ENCODE results near the gene ITIH2.
"Not testable (repeated sequence)": the region's sequence is repeated elsewhere in the genome, so short reads cannot be mapped to it uniquely, and the experiment has no call there.

ITIH2 gene

DNA sequence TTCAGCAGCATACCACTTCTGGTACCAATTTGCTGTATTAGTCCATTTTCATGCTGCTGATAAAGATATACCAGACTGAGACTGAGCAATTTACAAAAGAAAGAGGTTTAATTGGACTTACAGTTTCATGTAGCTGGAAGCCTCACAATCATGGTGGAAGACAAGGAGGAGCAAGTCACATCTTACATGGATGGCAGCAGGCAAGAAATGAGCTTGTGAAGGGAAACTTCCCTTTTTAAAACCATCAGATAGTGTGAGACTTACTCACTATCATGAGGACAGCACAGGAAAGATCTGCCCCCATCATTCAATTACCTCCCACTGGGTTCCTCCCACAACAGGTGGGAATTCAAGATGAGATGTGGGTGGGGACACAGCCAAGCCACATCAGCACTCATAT lies 9.9 kb upstream of the ITIH2 start:
- DNase-seq (ENCODE audit: low read depth): not testable (repeated sequence)

DNA sequence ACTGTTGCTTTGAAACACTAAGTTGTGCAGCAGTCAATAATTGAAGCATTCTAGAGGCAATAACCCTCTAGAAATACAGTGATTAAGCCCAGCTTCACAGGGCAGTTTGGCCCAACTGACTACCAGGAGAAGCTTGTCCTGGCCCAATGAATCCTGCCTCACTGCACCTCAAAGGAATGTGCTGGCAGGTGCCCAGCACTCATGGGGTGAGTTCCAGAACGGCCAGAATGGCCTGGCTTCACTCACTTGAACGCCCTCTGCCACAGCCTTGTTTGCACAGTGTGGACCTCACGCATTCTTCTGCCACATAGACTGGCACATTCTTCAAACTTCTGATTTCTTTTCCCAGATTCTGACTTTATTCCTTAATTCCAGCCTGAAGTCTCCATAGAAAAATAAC lies 6.6 kb upstream of the ITIH2 start:
- no peak for DNase-seq (ENCODE audit: low read depth)

DNA sequence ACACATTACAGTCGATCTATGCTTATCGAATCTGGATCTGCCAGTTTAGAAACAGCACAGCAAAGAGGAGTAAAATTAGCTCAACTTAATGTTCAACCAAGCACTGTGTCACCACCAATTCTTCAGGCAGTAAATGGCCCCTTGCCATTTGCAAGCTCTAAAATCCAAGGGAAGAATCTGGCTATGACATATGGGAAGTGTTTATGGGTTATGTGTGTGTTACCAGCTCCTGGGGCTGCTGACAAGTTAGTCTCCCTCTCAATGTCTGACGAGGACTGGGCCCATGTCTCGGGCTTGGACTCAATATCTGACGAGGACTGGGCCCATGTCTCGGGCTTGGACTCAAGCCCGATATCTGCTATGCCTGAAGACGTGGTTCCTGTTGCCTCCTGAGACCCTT lies 5.7 kb upstream of the ITIH2 start:
- DNase-seq (ENCODE audit: low read depth): no peak

DNA sequence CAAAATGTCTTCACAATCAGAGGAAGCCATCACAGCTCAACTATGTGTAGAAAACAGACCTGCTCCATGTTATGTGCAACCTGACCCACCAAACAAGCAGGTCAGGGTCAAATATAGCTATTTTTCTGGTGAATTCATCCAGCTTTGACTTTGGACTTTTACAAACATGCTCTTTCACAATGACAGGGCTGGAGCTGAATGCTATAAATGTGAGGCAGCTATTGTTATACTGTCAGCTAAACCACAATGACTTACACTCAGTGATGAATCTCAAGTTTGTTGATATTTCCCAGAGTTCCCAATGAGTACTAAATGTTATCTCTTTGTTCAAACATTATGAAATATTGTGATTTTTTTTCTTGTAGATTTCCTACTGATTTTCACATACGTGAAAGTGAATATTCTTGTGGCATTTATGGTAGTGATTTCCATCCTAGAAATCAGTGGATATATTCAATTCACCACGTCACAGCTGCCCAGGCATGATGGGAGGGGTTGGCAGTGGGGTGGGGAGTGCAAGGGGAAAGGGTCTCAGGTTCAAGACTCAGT lies 2.5 kb upstream of the ITIH2 start:
- DNase-seq (ENCODE audit: low read depth): no peak

DNA sequence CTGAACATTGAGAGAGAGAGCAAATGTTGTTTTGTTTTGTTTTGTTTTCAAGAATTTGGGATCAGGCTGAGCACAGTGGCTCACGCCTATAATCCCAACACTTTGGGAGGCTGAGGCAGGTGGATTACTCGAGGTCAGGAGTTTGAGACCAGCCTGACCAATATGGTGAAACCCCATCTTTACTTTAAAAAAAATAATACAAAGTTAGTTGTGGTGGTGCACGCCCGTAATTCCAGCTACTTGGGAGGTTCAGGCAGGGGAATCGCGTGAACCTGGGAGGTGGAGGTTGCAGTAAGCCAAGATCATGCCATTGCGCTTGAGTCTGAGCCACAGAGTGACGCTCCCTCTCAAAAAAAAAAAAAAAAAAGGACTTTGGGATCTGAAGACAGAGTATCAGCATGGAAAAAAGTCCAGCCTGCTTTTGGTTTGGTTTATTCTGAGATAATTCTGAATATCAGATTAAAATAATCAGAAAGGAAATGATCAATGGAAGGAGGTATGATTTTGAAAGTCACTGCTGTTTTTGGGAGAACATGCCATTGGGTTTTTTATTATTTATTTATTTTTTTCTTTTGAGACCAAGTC lies 1.9 kb upstream of the ITIH2 start:
- no peak for DNase-seq (ENCODE audit: low read depth)

DNA sequence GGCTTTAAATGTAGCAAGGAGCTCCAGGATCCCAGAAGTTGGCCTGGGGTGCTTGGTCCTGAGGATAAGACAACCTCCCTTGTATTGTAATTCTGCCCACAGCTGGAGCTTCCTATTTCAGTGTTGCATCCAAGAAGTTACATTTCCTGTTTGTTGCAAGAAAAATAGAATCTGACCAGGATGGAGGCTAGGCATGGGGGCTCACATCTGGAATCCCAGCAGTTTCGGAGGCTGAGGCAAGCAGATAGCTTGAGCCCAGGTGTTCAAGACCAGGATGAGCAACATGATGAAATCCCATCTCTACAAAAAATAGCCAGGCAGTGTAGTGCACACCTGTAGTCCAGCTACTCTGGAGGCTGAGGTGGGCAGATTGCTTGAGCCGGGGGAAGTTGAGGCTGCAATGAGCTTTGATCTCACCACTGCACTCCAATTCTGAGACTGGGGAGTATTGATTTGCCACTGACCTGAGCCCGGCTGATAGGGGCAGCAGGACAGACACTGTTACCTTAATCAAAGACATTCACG lies 766 bp upstream of the ITIH2 start:
- no peak for DNase-seq (ENCODE audit: low read depth)

DNA sequence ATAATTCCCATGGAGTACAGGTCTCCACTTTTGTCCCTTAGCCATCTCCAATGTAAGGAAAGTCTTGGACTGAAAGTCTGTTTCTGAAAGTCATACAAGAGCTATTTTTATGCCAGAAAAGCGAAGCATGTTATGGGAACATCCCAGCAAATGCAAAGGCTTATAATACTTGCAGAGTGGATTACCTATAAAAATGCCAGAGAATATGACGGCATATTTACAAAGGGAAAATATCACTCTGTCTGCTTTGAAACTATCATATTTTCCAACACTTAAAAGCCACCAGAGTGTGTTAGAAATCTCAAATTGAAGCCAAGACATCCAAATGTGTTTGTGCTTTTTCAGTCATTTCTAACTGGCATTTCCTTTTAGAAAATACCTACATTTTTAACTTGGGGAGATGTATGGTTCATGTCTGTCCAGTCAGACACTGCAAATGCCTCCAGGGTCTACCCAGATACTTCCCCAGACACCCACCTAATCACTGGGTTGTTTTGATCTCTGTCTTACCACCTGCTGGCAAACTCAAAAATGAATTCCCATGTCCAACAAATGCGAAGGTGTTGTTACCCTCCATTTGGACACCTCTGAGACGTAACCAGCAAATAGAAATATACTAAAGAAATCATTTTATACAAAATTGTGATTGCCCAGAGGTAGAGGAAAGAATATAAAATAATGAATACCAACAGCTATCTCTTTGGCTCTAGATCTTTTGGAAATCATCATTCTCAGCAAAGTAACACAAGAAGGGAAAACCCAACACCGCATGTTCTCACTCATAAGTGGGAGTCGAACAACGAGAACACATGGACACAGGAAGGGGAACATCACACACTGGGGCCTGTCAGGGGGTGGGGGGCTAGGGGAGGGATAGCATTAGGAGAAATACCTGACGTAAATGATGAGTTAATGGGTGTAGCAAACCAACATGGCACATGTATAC lies 1.2 kb downstream of the ITIH2 start:
- no peak for DNase-seq (ENCODE audit: low read depth)

DNA sequence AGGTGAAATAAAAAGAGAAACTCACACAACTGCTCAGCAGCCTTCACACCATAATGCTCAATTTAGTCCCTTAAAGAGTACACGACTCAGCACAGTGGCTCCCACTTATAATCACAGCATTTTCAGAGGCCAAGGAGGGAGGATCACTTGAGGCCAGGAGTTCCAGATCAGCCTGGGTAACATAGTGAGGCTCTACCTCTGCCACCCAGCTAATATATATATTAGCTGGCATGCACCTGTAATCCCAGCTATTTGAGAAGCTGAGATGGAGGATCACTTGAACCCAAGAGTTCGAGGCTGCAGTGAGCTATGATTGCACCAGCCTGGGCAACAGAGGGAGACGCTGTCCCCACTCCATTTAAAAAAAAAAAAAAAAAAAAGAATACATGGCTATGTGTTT lies 2.2 kb downstream of the ITIH2 start:
- DNase-seq (ENCODE audit: low read depth): no peak

DNA sequence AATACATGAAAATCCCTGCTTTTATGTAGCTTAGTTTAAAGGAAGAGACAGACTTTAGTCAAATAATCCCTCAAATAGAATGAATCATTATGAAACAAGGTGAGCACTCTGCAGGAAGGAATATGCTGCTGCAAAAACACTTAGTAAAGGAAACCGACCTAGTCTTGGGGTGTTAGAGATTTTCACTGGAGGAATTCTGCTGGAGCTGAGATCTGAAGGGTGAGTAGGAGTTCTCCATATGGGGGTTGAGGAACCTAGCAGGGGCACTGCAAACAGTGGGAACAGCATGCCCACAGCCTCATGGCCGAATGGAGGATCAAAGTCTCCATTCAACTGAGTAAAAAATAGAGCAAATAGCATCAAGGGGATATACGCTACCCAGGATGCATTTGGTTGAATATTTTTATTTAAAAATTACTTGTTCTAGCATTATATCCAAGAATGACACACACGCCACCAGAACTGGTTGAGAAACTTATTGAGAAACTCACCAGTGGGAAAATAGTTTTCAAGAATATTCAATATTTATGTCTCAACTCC lies 3.5 kb downstream of the ITIH2 start:
- no peak for DNase-seq (ENCODE audit: low read depth)

DNA sequence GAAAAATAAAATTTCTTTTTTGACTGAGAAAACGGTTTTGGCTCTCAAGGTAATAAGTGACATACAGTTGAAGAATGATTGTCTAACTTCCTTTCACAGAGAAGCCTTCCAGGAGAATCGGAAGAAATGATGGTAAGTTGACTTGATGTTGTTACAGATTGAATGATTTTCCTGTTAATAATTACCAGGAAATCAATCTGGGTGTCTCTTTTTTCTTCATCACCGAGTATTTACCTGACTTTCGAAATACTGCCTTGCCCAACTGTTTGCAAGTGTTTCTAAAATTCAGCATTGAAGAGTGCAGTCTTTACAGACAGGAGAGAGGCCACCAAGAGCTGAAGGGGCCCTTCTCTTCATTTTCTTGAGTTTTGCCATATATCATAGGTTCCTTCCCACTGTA lies 4.0 kb downstream of the ITIH2 start:
- no peak for DNase-seq (ENCODE audit: low read depth)

DNA sequence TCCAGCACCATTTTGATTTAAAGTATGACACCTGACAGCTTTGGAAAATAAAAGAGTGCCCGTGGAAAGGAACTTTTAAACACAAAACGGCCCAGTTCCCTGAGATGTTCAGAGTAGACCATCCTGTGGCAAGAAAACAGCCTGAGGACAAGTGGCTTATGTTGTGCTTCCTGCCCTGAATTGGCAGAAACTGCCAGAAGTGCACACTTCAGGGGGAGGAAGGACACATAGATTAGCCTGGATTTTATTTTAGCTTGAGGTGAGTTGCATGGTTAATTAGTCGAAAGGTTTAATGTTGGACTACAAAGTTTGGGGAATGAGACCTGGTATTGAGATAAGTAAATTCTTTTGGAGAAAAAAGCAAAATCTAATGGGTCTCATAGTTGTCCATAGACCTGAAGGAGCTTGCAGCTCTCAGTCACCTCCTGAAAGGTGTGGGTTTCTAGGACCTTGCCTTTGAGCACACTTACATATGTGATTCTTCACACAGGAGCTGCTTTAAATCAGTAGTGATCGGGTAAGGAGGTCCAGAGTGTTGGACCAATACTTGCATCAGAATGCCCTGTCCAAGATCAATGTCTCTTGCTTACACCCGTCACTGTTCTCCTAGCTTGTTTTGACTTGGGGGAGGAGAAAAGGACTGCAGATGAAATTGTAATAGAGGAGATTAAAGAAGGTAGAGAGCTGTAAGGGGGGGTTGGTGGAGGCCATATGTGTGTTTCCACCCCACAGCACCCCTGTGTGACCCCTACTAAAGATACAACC lies 4.9 kb downstream of the ITIH2 start:
- no peak for DNase-seq (ENCODE audit: low read depth)

DNA sequence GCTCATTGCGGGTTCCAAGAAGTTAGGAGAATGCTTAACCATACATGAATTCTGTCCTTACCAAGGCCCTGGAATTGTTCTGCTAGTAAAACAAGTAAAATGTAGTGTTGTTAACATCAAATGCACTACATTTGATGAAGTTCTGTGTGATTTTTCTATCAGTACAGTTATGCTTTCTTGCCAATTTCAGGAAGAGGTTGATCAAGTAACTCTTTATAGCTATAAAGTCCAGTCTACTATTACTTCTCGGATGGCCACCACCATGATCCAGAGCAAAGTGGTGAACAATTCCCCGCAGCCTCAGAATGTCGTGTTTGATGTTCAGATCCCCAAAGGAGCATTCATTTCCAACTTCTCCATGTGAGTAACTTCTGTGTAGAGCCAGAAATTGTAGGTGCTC lies 5.7 kb downstream of the ITIH2 start:
- no peak for DNase-seq (ENCODE audit: low read depth)

DNA sequence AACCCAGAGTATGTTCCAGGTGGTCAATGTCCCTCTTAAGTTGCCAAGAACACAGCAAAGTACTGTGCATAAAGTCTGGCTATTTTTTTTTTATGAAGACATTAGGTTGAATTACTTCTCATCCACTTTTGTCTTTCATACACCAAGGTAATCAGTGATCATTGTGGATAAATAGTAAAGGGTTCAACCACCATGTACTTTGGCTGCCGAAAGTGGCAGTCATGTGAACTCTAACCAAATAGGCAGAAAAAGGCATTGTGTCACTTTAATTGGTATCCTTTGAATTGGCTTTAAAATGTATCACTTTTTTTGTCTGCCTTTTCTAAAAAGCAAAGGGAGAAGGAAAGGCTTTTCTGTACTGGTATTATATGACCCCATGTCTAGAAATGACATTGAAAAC lies 7.3 kb downstream of the ITIH2 start:
- DNase-seq (ENCODE audit: low read depth): no peak

DNA sequence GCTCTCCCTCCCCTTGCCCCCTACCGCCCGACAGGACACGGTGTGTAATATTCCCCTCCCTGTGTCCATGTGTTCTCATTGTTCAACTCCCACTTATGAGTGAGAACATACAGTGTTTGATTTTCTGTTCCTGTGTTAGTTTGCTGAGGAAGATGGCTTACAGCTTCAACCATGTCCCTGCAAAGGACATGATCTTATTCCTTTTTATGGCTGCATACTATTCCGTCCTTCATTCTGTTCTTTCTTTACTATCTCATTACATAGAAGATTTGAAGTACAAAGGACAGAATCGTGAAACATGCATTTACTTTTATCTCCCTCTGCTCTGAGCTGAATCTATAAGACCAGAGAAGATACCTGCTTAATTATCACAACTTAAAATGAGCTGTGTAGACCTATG lies 8.0 kb downstream of the ITIH2 start:
- not testable (repeated sequence) for DNase-seq (ENCODE audit: low read depth)

DNA sequence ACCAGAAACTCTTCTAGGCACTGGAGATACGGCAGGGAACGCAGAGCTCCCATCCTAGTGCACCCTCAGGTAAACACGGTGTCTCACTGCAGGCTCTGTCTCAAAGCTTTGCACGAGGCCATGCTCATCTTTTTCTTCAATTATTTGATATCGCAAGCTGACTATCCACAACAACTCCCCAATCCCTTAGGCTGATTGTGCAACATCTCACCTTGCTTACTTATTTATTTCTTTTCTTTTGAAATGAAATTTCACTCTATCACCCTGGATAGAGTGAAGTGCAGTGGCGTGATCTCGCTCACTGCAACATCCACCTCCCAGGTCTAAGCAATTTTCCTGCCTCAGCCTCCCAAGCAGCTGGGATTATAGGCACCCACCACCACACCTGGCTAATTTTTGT lies 12.4 kb downstream of the ITIH2 start:
- DNase-seq (ENCODE audit: low read depth): no peak

DNA sequence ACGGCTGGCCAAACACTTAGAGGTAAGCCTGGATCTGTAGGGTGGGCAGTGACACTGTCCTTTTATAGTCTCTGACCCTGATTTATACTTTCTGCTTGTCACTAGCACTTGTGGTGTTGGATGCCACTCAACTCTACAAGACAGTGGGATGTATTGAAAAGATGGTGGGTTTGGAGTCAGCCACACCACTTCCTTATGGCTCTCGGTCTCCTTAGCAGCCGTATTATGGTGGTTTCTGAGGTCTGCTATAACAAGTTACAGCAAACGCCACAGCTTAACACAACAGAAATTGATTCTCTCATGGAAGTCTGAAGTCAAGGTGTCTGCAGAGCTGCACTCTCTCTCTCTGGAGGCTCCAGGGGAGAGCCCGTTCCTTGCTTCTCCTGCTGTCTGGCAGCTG lies 14.7 kb downstream of the ITIH2 start:
- no peak for DNase-seq (ENCODE audit: low read depth)

DNA sequence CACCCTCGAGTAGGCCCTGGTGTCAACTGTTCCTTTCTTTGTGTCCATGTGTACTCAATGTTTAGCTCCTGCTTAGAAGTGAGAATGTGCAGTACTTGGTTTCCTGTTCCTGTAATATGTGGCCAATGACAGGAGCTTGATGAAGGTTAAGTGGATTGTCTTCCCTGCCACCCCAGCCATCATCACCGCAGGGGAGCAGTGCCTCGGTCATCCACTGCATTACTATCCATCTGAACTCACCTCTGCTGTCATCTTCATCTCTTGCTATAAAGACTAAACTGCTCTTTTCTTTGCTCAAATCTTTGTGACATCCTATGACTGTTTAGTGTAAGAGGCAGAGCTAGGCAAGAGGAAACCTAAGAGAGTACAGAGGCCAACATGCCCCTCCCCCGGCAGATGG lies 15.6 kb downstream of the ITIH2 start:
- no peak for DNase-seq (ENCODE audit: low read depth)

DNA sequence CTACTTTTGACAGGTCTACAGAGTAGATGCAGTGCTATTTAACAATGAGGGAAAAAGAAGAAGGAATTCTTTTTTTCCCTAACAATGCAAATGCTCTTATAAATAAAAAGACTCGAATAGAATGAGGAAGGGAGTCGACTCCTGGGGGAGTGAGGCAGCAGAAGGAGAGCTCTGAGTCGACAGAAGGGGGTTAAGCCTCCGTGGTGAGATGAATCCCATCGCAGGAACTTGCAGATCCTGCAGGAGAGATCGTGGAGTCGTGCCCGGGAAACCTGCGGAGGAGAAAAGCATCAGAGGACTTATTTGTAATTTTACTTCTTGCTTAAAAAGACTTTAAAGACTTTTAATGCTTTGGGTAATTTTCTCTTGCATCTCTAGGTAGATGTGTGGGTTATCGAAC lies 17.4 kb downstream of the ITIH2 start:
- no peak for DNase-seq (ENCODE audit: low read depth)

DNA sequence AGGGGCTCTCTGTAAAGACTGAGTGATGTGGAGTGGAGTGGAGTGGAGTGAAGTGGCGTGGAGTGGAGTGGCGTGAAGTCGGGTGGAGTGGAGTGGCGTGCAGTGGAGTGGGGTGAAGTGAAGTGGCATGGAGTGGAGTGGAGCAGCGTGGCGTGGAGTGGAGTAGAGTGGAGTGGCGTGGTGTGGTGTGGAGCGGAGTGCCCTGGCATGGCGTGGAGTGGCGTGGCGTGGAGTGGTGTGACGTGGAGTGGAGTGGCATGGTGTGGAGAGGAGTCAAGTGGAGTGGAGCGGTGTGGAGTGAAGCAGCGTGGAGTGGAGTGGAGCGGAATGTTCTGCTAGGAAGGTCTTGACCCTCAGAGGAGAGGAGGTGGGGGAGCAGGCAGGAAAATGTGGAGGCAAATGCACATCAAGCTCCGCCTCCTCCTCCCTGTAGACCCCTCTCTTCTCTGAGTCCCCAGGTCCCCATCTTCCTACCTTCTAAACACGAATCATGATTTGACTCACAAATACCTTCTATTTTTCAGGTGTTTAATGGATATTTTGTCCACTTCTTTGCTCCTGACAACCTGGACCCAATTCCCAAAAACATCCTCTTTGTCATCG lies 19.9 kb downstream of the ITIH2 start:
- DNase-seq (ENCODE audit: low read depth): no peak

DNA sequence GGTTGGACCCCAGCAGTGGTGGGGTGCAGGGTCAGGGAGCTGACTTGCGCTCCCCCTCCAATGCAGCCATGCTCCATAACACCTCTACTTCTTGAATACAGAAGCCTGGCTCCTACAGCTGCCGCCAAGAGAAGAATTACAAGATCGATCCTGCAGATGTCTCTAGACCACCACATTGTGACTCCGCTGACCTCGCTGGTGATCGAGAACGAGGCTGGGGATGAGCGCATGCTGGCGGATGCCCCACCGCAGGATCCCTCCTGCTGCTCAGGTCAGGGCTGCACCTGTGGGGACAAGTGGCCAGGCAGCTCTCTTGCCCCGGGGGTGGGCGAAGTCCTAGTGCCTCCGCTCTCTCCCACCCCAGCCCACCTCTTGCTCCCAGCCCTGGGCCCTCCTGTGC lies 31.7 kb downstream of the ITIH2 start:
- no peak for DNase-seq (ENCODE audit: low read depth)

DNA sequence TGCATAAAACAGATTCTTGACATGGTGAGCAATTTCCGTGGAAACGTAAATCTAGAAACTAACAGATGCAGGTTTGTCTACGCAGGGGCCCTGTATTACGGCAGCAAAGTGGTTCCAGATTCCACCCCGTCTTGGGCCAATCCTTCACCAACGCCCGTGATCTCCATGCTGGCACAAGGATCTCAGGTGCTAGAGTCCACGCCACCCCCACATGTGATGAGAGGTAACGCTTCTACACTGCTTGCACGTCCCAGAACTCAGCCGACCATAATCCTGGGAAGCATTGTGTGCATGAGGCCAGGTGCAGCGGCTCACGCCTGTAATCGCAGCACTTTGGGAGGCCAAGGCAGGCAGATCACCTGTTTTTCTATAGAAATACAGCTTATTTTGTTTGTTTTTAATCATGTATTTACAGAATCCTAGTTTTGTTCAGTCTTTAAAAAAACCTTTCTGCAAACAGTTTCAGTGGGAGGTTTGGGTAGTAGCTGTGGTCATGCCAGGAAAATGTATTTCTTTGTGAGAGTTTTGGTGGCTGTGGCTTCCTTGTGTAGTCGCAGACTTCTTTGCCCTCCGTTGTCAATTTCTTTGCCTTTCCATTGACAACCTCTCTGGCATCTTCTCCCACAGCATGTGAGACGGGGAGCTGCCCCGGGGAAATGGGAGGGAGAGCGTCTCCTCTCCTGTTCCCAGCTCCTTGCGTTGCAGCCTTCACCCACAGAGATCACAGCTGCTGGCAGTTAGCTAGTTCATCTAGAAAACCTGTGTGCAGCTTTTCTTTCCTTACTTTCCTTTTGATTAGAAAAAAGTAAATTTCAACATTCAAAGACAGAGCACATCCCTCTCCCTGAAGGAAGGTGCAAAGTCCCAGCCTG lies 35.7 kb downstream of the ITIH2 start:
- DNase-seq (ENCODE audit: low read depth): no peak
